GM19328 (cell line): Measurements from ENCODE around the gene IER2.

ENCODE experiments used
- ATAC-seq: cut with Tn5 transposase; IDR thresholded peaks from one replicate; pipeline ENCODE4 v1.9.1; 2021; ENCODE audit warnings: mild to moderate bottlenecking, moderate library complexity; ENCODE audit not compliant: unreplicated experiment

Gene IER2

GRCh38 chr19:13118424-13119193 lies 31.6 kb upstream of the IER2 start:
- no peak for ATAC-seq

DNA sequence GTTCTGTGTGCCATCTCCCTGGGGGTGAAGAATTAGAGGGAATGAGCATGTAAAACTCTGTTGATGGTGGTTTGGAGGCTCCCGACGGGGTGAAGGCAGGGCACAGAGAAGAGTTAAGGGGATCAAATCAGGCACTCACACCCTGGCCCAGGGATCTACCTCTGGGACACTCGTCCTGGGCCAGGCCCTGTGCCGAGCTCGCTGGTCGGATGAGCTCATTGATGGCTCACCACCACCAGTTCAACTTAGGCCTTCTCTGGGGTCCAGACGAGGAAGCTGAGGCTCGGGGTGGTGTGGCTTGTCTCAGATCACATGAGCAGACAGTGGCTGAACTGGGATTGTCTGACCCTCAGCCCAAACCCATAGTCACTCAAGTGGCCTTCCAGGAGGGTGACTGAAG lies 30.6 kb upstream of the IER2 start:
- ATAC-seq: no peak

DNA sequence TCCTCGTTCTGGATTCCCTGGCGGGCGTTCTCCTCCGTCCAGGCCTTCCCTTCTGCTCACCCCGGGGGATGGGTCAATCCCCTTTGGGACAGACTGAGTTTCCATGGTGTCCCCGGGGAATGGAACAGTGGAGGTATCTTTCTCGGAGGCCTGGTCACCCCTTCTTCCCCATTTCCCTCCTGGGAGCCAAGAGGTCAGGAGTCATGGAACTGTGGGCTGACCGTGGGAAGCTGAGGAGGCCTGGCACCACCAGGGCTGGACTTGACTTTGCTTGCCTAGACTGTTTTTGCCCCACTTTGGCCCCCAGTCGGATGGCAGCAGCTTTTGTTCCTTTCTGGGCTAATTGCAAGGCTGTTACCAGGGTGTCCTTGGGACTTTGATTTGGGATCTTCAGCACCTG lies 30.2 kb upstream of the IER2 start:
- no peak for ATAC-seq

- no peak for ATAC-seq
Observed at GRCh38 chr19:13120817-13121216, 29.4 kb upstream of the IER2 start.

- ATAC-seq: no peak
Observed at GRCh38 chr19:13121551-13122274, 28.5 kb upstream of the IER2 start.

DNA sequence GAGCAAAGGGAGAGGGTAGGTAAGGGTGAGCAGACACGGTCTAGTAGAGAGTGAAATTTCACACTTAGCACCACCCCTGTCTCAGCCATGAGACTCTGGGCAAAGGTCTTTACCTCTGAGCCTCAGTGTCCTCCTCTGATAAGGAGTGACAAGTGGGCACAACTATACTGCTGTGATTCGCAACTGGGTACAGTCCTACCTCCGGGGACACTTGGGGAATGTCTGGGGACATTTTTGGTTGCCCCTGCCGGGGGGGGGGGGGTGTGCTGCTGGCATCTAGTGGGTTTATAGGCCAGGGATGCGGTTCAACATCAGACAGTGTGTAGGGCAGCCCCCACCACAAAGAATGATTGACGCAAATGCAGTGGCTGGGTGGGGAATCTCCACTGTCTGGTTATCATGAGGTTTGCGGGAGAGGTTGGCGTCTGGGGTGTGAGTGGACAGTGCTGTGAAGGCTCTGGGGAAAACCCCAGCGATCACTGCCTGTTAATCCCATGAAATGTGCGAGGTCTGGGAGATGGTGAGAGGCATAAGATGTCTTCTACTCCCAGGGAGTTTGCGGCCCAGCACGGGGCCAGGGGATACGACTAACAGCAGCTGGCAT lies 27.8 kb upstream of the IER2 start:
- ATAC-seq: no peak

DNA sequence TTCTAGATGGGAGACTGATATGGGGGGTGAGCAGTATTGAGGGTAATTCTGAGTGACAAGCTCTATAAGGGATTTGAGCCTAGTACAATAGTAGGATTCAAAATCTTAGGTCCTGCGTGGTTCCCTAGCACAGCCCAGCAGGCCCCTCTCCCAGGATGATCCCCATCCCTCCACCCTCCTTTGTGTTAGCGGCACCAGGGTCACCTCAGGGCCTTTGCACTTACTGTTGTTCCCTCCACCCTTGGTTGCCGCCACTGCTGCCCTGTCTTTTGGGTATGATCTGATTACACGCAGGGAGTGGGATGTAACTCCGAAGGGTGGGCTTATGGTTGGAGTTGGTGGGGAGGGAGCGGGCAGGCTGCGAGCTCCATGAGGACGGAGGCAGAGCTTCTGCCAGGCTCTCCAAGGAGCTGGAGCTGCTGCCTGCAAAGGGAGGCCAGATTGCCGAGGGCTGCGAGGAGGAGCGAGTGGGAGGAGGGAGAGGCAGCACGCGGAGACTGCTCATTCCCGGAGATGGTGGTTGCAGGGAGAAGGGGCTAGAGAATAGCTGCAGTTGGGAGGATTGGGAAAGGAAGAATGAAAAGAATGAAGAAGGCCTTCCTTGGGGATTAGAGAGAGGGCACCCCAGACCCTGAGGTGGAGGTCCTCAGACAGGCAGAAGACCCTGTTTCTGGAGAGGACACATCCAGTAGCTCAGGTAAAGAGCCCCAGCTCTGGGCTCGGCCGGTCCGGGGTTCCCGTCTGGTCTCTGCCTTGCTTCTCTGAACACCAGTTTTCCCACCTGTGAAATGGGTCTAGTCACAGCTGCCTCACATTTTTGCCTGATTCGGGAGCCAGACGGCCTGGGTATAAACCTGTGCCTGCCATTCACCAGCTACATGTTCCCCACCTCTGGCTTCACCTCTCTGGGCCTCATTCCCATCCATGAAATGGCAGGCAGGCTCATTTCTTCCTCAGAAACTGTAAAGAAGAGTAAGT lies 26.9 kb upstream of the IER2 start:
- no peak for ATAC-seq

GRCh38 chr19:13127051-13127450 lies 23.2 kb upstream of the IER2 start:
- ATAC-seq: no peak

DNA sequence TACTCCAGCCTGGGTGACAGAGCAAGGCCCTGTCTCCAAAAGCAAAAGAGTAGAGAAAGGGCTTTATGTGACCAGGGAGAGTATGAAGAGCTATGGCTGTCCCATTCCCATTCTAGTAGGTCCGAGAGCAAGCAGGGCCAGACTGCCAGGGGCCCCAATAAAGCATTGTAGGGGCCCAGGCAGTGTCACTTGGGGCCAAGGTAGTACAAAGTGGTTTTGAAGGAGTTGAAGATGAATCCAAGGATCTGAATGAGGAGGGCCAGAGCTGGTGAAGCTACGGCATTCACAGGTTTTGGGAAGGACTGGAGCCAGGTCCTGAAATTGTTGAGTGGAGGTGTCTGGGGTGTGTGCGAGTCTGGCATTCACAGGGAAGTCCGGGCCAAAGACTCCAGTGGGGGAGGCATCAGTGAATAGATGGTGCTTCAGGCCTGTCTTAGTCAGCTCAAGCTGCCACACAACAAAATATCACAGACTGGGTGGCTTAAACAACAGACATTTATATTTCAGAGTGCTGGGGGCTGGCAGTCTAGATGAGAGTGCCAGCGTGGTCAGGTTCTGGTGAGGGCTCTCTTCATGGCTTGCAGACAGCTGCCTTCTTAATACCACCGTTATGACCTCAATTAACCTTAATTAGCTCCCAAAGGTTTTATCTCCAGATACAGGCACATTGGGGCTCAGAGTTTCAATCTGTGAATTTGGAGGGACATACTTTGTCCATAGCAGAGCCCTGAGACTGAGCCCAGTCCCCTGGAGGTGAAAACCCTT lies 22.2 kb upstream of the IER2 start:
- no peak for ATAC-seq

GRCh38 chr19:13128583-13128982 lies 21.6 kb upstream of the IER2 start:
- ATAC-seq: no peak

DNA sequence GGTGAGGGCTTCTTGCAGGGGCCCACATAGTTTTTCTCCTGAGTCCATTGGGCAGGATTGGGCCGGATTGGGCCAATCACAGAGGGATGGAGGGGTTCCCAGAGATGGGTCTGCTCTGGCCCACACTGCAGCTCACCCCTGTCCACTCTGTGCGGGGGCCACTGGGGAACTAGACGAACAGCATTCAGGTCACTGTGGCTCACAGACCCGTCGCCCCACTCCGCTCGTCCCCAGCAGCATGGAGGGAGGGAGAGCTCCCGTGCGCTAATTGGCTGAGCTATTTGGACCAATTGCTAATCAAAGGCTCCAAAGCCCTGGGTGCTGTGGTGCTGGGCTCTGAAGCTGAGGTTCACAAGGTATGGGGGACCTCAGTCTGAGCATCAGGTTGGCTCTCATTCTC lies 20.8 kb upstream of the IER2 start:
- no peak for ATAC-seq

- ATAC-seq: no peak
Observed at GRCh38 chr19:13130886-13131490, 19.2 kb upstream of the IER2 start.

- ATAC-seq: no peak
Observed at GRCh38 chr19:13132471-13133180, 17.6 kb upstream of the IER2 start.

GRCh38 chr19:13133241-13133870 lies 16.9 kb upstream of the IER2 start:
- ATAC-seq: no peak

GRCh38 chr19:13134626-13135025 lies 15.6 kb upstream of the IER2 start:
- ATAC-seq: no peak

GRCh38 chr19:13135068-13136062 lies 14.8 kb upstream of the IER2 start:
- no peak for ATAC-seq

DNA sequence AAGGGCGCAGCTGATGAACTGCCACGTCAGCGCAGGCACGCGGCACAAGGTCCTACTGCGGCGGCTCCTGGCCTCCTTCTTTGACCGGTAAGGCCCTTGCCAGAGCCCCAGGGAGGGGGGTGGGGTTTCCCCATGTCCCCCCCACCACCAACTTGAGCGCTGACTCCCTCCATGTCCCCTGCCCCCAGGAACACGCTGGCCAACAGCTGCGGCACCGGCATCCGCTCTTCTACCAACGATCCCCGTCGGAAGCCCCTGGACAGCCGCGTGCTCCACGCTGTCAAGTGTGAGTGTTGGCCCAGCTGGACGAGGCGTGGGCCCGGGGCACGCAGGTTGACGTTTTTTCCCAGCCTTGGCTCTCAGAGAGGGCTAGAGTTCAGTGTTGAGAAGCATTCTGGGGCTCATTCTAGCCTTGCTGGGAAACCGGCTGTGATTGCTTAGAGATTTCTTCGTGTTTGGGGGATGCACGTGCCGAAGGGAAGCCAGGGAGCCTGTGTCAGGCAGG lies 12.9 kb upstream of the IER2 start:
- no peak for ATAC-seq
